ENCODE data around the gene PTK7. TPM values are rescaled to one million over a fixed set of nuclear protein-coding genes. Genes with fewer than 3 reads are reported as not detected.

PTK7 gene
- total and polyA plus RNA-seq, 2 donors (not counting 3 experiments of a cell fraction or from before 2014, with no cell fraction given), result 41.9 to 65.6 TPM

- Histone ChIP-seq H3K36me3 (ENCODE audit: control insufficient read depth in 2 of 2, extremely low read depth in 1 of 2, insufficient read depth in 2 of 2, low read length in 2 of 2) (peaks cover 10 to 29% of the 10 kb centered on the region in 2 experiments), H3K4me1 (ENCODE audit: control insufficient read depth, extremely low read depth, insufficient read depth, low read length) (peaks cover 17% of the 10 kb centered on the region), H3K4me2 (ENCODE audit: insufficient read depth, low read length) (peak overlapping the region; percentile 67), H3K79me2 (ENCODE audit: control insufficient read depth, insufficient read depth, low read length) (peaks cover 2% of the 10 kb centered on the region), H2AFZ (ENCODE audit: low read depth, low read length) (peak overlapping the region; percentile 75), H3K9me1 (replicated peaks; ENCODE audit: control insufficient read depth, extremely low read depth, insufficient read depth, low read length) (no peaks in the 10 kb centered on the region), H3K9ac (replicated peaks; ENCODE audit: extremely low read depth, insufficient read depth, low read length) (peak overlapping the region; percentile 61), H3K27ac (ENCODE audit: insufficient read depth, low read depth, low read length) (no peak overlapping the region), H3K27me3 (ENCODE audit: control insufficient read depth in 2 of 2, insufficient read depth in 2 of 2, low read length in 2 of 2) (no peaks in the 10 kb centered on the region), H4K20me1 (replicated peaks; ENCODE audit: control insufficient read depth, extremely low read depth, insufficient read depth, low read length) (no peaks in the 10 kb centered on the region), H3K9me3 (replicated peaks; ENCODE audit: control insufficient read depth, insufficient read depth, low read length) (no peaks in the 10 kb centered on the region), H3K4me3 (replicated peaks in 1 of 3; ENCODE audit: insufficient read depth in 1 of 3, low read depth in 1 of 3, low read length in 3 of 3) (peak overlapping the region; percentile 49 to 92 (median 78))
- dilution Hi-C loops (cut with MboI; ENCODE audit: extremely low pct_ligation_motif_present, low sequenced_read_pairs), result no loop called here
- ChIA-PET CTCF (interaction anchor here (1.2 kb wide), 1 partner anchor 11 kb away, joined by 8 read pairs; no protein-coding TSS in a partner anchor), POLR2A (no interaction called here)
- no peak for DNase-seq (ENCODE audit: low read depth, low spot score)
- no peak for FAIRE-seq
- TF ChIP-seq FOS (IDR thresholded peaks at IDR 0.05; ENCODE audit: borderline replicate concordance, insufficient read depth, low read length), result no peak
- TF ChIP-seq POLR2A (IDR thresholded peaks at IDR 0.05; ENCODE audit: low read depth, low read length), result no peak
- no peak for TF ChIP-seq GATA2 (IDR thresholded peaks at IDR 0.05; ENCODE audit: insufficient read depth, insufficient read length, low read depth, low read length)
- TF ChIP-seq EZH2 (IDR thresholded peaks at IDR 0.05; ENCODE audit: borderline replicate concordance, low read depth, low read length, severe bottlenecking), result no peak
- no peak for TF ChIP-seq MAX (IDR thresholded peaks at IDR 0.05; ENCODE audit: insufficient read depth, insufficient read length)
- TF ChIP-seq MYC (IDR thresholded peaks at IDR 0.05; ENCODE audit: low read depth, low read length), result no peak
- TF ChIP-seq JUN (IDR thresholded peaks at IDR 0.05; ENCODE audit: borderline replicate concordance, insufficient read depth, insufficient read length, low read depth), result no peak
- no peak for TF ChIP-seq POLR2AphosphoS5 (IDR thresholded peaks at IDR 0.05; ENCODE audit: insufficient read depth, low read depth, low read length)
- TF ChIP-seq CTCF (IDR thresholded peaks at IDR 0.05; ENCODE audit: extremely low read depth in 1 of 2, insufficient read depth in 1 of 2, low read depth in 1 of 2, low read length in 2 of 2), result no peak
- no TSS peak for BruUV-seq (replicated peaks)
- intact Hi-C loops (cut with micrococcal nuclease), result no loop called here
Measured at GRCh38 chr6:43181621-43181941, 105.5 kb downstream of the PTK7 start.
